Astrocyte of the cerebellum (primary cell): ENCODE measurements around the gene ZSCAN2.
"Not testable (repeated sequence)": the region's sequence is repeated elsewhere in the genome, so short reads cannot be mapped to it uniquely, and the experiment has no call there.

ENCODE experiments used
- DNase-seq: peaks from one replicate; pipeline ENCODE4 v3.0.0-alpha.2; 2011; ENCODE audit warnings: low read depth
- H3K4me3 ChIP-seq: 2 replicates; pipeline ENCODE4 v1.5.1; 2011; ENCODE audit warnings: mild to moderate bottlenecking, low read depth, low read length, moderate library complexity
- in situ Hi-C: cut with HindIII; loops from 2 replicates; pipeline ENCODE4 v1.10.0; 2017; ENCODE audit warnings: low sequenced_read_pairs
- TF ChIP-seq, protein P1 (sequence below): IDR thresholded peaks from 2 replicates; pipeline ENCODE4 v1.5.1; 2012; ENCODE audit warnings: low read length, low read depth, moderate library complexity, mild to moderate bottlenecking; ENCODE audit errors: missing control alignments

The ZSCAN2 gene

DNA sequence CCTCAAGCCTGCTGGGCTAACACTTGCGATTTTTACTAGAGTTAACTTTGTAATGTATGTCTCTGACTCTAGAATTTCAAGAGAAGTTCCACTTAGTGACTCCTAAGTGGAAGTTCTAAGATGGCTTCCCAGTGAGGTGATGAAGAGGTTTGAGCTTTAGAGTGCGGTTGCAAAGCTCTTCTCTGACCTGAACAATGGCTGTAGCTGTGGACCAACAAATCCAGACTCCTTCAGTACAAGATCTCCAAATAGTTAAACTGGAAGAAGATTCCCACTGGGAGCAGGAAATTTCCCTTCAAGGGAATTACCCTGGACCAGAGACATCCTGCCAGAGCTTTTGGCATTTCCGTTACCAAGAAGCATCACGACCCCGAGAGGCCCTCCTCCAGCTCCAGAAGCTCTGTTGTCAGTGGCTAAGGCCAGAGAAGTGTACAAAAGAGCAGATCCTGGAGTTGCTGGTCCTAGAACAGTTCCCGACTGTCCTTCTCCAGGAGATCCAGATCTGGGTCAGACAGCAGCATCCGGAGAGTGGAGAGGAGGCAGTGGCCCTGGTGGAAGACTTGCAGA is 31.0 kb downstream of the ZSCAN2 start:
- TF ChIP-seq, protein P1, sequence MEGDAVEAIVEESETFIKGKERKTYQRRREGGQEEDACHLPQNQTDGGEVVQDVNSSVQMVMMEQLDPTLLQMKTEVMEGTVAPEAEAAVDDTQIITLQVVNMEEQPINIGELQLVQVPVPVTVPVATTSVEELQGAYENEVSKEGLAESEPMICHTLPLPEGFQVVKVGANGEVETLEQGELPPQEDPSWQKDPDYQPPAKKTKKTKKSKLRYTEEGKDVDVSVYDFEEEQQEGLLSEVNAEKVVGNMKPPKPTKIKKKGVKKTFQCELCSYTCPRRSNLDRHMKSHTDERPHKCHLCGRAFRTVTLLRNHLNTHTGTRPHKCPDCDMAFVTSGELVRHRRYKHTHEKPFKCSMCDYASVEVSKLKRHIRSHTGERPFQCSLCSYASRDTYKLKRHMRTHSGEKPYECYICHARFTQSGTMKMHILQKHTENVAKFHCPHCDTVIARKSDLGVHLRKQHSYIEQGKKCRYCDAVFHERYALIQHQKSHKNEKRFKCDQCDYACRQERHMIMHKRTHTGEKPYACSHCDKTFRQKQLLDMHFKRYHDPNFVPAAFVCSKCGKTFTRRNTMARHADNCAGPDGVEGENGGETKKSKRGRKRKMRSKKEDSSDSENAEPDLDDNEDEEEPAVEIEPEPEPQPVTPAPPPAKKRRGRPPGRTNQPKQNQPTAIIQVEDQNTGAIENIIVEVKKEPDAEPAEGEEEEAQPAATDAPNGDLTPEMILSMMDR, result no peak
- H3K4me3 ChIP-seq, result peak overlapping the region; percentile 56
- no peak for DNase-seq
- in situ Hi-C loops, result no loop called here

DNA sequence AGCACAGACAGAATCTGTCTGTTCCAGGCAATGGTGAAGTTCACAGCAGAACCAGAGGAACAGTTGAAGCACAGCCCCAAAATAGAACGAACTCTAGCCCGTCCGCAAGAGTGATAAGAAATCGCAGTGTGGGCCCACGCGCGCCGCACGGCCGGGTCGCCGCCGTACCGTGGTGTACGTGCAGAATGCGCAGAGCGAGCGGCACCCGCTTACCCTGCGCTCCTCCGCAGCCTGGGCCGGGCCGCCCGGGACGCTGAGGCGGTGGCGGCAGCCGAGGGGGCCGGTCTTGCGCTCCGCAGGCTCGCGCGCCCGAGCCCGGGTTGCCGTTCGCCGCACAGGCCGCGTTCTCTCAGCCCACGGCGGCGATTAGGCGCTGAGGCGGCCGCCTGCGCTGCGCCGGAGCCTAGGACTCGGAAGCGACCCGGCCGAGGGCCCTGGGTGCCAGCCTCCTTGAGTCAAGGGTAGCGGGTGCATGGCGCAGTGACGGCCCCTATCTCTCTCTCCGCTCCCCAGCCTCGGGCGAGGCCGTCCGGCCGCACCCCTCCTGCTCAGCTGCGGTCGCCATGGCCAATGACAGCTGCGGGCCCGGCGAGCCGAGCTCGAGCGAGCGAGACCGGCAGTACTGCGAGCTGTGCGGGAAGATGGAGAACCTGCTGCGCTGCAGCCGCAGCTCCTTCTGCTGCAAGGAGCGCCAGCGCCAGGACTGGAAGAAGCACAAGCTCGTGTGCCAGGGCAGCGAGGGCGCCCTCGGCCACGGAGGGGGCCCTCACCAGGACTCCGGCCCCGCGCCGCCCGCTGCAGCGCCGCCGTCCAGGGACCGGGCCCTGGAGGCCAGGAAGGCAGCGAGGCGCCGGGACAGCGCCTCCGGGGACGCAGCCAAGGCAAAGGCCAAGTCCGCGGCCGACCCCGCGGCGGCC is 32.8 kb downstream of the ZSCAN2 start:
- in situ Hi-C loops, result no loop called here
- TF ChIP-seq, protein P1, result no peak
- peak; percentile 26 for DNase-seq

DNA sequence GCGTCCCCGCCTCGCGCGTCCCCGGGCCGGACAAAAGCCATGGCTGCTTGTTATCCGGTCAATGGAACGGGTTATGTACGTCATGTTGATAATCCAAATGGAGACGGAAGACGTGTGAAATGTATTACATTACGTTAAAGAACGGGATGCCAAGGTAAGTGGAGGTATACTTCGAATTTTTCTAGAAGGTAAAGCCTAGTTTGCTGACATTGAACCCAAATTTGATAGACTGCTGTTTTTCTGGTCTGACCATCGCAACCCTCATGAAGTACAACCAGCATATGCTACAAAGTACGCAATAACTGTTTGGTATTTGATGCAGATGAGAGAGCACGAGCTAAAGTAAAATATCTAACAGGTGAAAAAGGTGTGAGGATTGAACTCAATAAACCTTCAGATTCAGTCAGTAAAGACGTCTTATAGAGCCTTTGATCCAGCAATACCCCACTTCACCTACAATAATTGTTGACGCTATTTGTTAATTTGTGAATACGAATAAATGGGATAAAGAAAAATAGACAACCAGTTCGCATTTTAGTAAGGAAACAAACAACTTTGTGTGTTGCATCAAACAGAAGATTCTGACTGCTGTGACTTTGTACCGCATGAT is 33.5 kb downstream of the ZSCAN2 start:
- no peak for DNase-seq
- TF ChIP-seq, protein P1, result no peak
- in situ Hi-C loops, result no loop called here
- H3K4me3 ChIP-seq, result peak overlapping the region; percentile 56

More for the DNA sequence above, 32.8 kb downstream of the ZSCAN2 start:
- peak overlapping the region; percentile 56 for H3K4me3 ChIP-seq

DNA sequence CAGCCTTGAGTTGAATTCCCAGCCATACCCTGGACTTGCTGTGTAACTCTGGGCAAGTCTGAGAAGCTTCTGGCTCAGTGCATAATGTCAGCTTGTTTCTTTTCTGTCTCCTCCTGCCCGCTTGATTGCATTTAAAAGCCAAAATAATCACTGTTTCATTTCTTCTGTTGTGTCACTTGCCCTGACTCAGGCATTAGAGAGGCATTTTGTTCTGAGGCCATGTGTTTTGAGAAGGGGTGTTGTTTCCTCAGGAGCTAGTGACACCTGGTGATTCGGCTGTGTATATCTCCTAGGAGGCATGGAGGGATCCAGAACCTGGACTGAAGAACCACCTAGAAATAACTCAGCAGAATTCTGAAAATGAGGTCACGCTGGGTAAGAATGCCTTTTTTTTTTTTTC is 37.3 kb downstream of the ZSCAN2 start:
- DNase-seq, result no peak
- no peak overlapping the region for H3K4me3 ChIP-seq
- TF ChIP-seq, protein P1, result peak; percentile 21
- in situ Hi-C loops, result no loop called here

DNA sequence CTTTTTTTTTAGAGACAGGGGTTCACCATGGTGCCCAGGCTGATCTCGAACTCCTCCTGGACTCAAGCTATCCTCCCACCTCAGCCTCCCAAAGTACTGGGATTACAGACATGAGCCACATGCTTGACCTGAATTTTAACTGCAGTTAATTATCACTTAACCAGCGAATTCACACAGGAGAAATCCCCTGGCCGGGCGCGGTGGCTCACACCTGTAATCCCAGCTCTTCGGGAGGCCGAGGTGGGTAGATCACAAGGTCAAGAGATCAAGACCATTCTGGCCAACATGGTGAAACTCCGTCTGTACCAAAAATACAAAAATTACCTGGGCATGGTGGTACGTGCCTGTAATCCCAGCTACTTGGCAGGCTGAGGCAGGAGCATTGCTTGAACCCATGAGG is 41.1 kb downstream of the ZSCAN2 start:
- DNase-seq, in situ Hi-C loops, H3K4me3 ChIP-seq: not testable (repeated sequence)

DNA sequence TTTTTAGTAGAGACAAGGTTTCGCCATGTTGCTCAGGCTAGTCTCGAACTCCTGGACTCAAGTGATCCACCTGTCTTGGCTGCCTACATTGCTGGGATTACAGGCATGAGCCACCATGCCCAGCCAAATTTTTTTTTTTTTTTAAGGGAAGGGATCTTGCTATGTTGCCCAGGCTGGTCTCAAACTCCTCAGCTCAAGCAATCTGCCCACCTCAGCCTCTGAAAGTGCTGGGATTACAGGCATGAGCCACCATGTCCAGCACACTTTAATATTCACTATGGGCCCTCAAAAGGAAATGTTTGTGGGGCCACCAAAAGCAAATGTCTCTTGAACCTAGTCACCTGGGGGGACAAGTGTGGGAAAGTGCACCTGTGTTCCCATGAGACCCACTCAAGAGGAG is 41.8 kb downstream of the ZSCAN2 start:
- DNase-seq, in situ Hi-C loops, H3K4me3 ChIP-seq: not testable (repeated sequence)

DNA sequence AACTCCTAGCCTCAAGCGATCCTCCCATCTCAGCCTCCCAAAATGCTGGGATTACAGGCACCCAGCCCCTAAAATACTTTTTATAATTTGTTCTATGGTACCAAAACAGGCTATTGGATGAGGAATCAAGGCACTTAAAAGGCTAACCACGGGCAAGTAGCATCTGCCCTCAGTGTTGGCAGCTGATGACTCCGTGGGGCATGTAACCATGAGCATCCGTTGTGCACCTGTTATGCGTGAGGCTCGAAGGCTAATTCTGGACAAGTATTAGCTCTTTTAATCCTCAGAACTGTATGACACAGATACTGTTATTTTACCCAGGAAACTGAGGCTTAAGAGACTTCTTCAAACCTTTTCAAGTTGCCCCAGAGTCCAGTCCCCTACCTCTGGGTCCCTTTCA is 43.0 kb downstream of the ZSCAN2 start:
- in situ Hi-C loops, result no loop called here
- no peak overlapping the region for H3K4me3 ChIP-seq
- TF ChIP-seq, protein P1, result no peak
- DNase-seq, result no peak
